Thyroid gland (tissue), 4 donors: Measurements from ENCODE around the gene LATS1.

Source experiments
- CTCF ChIP-seq, 6 experiments: fragments of 200-600 bp in 3 of 6; fragments of 450-650 bp in 3 of 6; sonication (generic) in 3 of 6; IDR thresholded peaks; one replicate each; pipeline ENCODE4 v1.5.1; 2016 to 2019; ENCODE audit warnings: antibody characterized with exemption in 6 of 6, mild to moderate bottlenecking in 2 of 6, inconsistent platforms in 1 of 6, moderate library complexity in 1 of 6
- POLR2A ChIP-seq, 2 donors: fragments of 450-650 bp; IDR thresholded peaks; one replicate each; pipeline ENCODE4 v1.6.1; 2017; ENCODE audit warnings: antibody characterized with exemption in 2 of 2, mild to moderate bottlenecking in 2 of 2, moderate library complexity in 1 of 2

GRCh38 chr6:149766156-149766769 is 48.4 kb upstream of the LATS1 start:
- no peak for TF ChIP-seq CTCF (IDR thresholded peaks at IDR 0.05)
- no peak for TF ChIP-seq POLR2A (IDR thresholded peaks at IDR 0.05)
